ENCODE measurements around the gene SEZ6L2. TPM values are rescaled to one million over a fixed set of nuclear protein-coding genes. Genes with fewer than 3 reads are reported as not detected.

SEZ6L2 gene
- polyA plus RNA-seq, 1 donor, result 52.3 TPM

DNA sequence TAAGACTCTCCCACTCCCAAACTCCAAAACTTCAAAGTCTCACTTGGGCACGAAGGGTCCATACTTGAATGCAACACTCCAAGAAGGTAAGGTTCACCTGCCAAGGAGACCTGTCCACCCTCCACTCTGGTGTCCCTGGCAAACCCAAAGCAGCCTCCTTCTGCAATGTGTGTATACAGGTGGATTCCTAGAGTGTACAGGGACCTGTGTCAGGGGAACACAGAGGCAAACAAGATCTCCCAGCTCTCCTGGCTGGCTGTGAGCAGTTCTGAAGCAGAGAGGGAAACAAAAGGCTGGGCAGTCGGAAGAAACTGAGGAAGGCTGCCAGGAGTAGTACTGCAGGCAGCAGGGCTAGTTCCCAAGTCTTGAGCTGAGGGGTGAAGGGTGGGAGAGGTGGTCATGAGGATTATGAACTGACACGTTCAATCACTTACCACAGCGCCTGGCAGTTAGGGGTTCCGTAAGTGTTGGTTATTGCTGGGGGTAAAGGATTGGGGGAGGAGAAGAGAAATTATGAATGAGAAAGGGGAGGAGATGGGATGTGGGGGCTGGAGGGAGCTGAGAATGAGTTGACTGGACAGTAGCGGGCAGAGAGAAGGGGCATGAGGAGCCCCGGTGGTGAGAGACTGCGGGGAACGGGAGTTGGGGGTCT lies 25.9 kb upstream of the SEZ6L2 start:
- Histone ChIP-seq H3K36me3 (ENCODE audit: control insufficient read depth, insufficient read depth, low read length) (peaks cover 23% of the 10 kb centered on the region), H3K27me3 (ENCODE audit: control insufficient read depth, insufficient read depth, low read length) (no peaks in the 10 kb centered on the region), H3K4me3 (ENCODE audit: low read length) (peak overlapping the region; percentile 90), H3K27ac (ENCODE audit: low read length) (no peak overlapping the region), H3K4me1 (ENCODE audit: control insufficient read depth, insufficient read depth, low read length) (peaks cover 18% of the 10 kb centered on the region), H3K9me3 (ENCODE audit: control insufficient read depth, low read depth, low read length) (no peaks in the 10 kb centered on the region)
- peak in 1 of 2 donors; percentile 17 for DNase-seq
- WGBS (ENCODE audit: insufficient coverage, low lambda C conversion rate), result no CpG with 5 or more reads among the region's 9 CpGs

DNA sequence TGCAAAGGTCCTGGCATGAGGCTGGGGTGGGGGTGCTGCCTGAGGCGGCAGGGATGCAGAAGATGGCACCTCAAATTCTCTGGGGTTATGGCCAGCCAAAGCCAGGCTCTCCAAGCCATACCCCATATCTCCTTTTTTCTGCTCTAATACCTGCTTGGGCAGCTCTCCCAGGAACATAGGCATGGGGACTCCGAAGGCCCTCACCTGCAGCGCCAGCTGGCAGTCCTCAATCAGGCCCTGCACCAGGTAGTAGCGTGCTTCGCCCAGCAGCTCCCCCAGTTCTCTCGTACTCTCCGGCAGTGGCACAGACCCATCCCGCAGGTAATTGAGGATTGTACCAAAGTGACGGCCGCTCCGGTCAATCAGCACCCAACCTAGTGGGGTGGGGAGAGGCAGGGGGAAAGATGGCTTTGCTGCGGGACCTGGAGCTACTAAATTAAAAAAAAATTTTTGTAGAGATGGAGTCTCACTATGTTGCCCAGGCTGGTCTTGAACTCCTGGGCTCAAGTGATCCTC lies 23.7 kb upstream of the SEZ6L2 start:
- H3K36me3 ChIP-seq (ENCODE audit: control insufficient read depth, insufficient read depth, low read length), result peaks cover 33% of the 10 kb centered on the region
- WGBS (ENCODE audit: insufficient coverage, low lambda C conversion rate), result no CpG with 5 or more reads among the region's 12 CpGs

GRCh38 chr16:29922326-29922725 lies 23.0 kb upstream of the SEZ6L2 start:
- Histone ChIP-seq H3K4me1 (ENCODE audit: control insufficient read depth, insufficient read depth, low read length) (peaks cover 13% of the 10 kb centered on the region), H3K27me3 (ENCODE audit: control insufficient read depth, insufficient read depth, low read length) (no peaks in the 10 kb centered on the region), H3K9me3 (ENCODE audit: control insufficient read depth, low read depth, low read length) (no peaks in the 10 kb centered on the region), H3K36me3 (ENCODE audit: control insufficient read depth, insufficient read depth, low read length) (peaks cover 33% of the 10 kb centered on the region), H3K27ac (ENCODE audit: low read length) (no peak overlapping the region), H3K4me3 (ENCODE audit: low read length) (no peak overlapping the region)
- WGBS (ENCODE audit: insufficient coverage, low lambda C conversion rate), result no CpG with 5 or more reads among the region's 2 CpGs
- DNase-seq, result no peak

More for the DNA sequence above, 23.7 kb upstream of the SEZ6L2 start:
- Histone ChIP-seq H3K4me1 (ENCODE audit: control insufficient read depth, insufficient read depth, low read length) (peaks cover 18% of the 10 kb centered on the region), H3K27me3 (ENCODE audit: control insufficient read depth, insufficient read depth, low read length) (no peaks in the 10 kb centered on the region), H3K27ac (ENCODE audit: low read length) (no peak overlapping the region), H3K9me3 (ENCODE audit: control insufficient read depth, low read depth, low read length) (no peaks in the 10 kb centered on the region), H3K4me3 (ENCODE audit: low read length) (no peak overlapping the region)
- no peak for DNase-seq

GRCh38 chr16:29921034-29921385 lies 21.7 kb upstream of the SEZ6L2 start:
- Histone ChIP-seq H3K4me1 (ENCODE audit: control insufficient read depth, insufficient read depth, low read length) (peaks cover 5% of the 10 kb centered on the region), H3K27ac (ENCODE audit: low read length) (no peak overlapping the region), H3K4me3 (ENCODE audit: low read length) (no peak overlapping the region), H3K27me3 (ENCODE audit: control insufficient read depth, insufficient read depth, low read length) (no peaks in the 10 kb centered on the region), H3K36me3 (ENCODE audit: control insufficient read depth, insufficient read depth, low read length) (peaks cover 36% of the 10 kb centered on the region), H3K9me3 (ENCODE audit: control insufficient read depth, low read depth, low read length) (no peaks in the 10 kb centered on the region)
- 100% methylated on average over 1 of the region's 3 CpGs for WGBS (ENCODE audit: insufficient coverage, low lambda C conversion rate)
- DNase-seq, result no peak

- Histone ChIP-seq H3K4me3 (ENCODE audit: low read length) (no peak overlapping the region), H3K36me3 (ENCODE audit: control insufficient read depth, insufficient read depth, low read length) (peaks cover 36% of the 10 kb centered on the region), H3K4me1 (ENCODE audit: control insufficient read depth, insufficient read depth, low read length) (peaks cover 5% of the 10 kb centered on the region), H3K27me3 (ENCODE audit: control insufficient read depth, insufficient read depth, low read length) (no peaks in the 10 kb centered on the region), H3K27ac (ENCODE audit: low read length) (no peak overlapping the region), H3K9me3 (ENCODE audit: control insufficient read depth, low read depth, low read length) (no peaks in the 10 kb centered on the region)
- DNase-seq, result no peak
- 100% methylated on average over 3 of the region's 6 CpGs for WGBS (ENCODE audit: insufficient coverage, low lambda C conversion rate)
Observed at GRCh38 chr16:29920288-29921033, 21.1 kb upstream of the SEZ6L2 start.

DNA sequence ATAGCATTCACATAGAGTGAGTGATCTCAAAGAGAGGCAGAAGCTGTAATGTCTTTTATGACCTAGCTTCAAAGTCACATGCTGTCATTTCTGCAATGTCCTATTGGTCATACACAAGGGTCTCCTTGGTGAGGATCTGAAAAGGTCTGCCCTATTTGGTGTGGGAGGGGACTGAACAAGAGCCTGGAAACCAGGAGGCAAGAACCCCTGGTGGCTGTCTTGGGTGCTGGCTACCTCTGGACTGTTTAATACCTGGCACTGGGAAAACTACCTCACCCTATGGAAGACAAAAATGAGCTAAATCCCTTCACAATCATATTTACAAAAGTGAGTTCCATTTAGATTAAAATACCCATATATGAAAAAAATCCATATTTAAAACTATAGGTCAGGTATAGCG lies 17.6 kb upstream of the SEZ6L2 start:
- Histone ChIP-seq H3K36me3 (ENCODE audit: control insufficient read depth, insufficient read depth, low read length) (peaks cover 38% of the 10 kb centered on the region), H3K27ac (ENCODE audit: low read length) (no peak overlapping the region), H3K4me1 (ENCODE audit: control insufficient read depth, insufficient read depth, low read length) (no peaks in the 10 kb centered on the region), H3K4me3 (ENCODE audit: low read length) (no peak overlapping the region), H3K9me3 (ENCODE audit: control insufficient read depth, low read depth, low read length) (no peaks in the 10 kb centered on the region), H3K27me3 (ENCODE audit: control insufficient read depth, insufficient read depth, low read length) (no peaks in the 10 kb centered on the region)
- WGBS (ENCODE audit: insufficient coverage, low lambda C conversion rate), result no CpG with 5 or more reads among the region's 1 CpG
- no peak for DNase-seq

GRCh38 chr16:29915590-29916247 lies 16.4 kb upstream of the SEZ6L2 start:
- no peak overlapping the region for H3K4me3 ChIP-seq (ENCODE audit: low read length)
- 57% methylated on average over 4 of the region's 6 CpGs for WGBS (ENCODE audit: insufficient coverage, low lambda C conversion rate)
- peaks cover 29% of the 10 kb centered on the region for H3K36me3 ChIP-seq (ENCODE audit: control insufficient read depth, insufficient read depth, low read length)
- H3K27ac ChIP-seq (ENCODE audit: low read length), result no peak overlapping the region
- no peaks in the 10 kb centered on the region for H3K27me3 ChIP-seq (ENCODE audit: control insufficient read depth, insufficient read depth, low read length)
- H3K9me3 ChIP-seq (ENCODE audit: control insufficient read depth, low read depth, low read length), result peaks cover 2% of the 10 kb centered on the region
- peak in 1 of 2 donors; percentile 29 for DNase-seq
- H3K4me1 ChIP-seq (ENCODE audit: control insufficient read depth, insufficient read depth, low read length), result no peaks in the 10 kb centered on the region

GRCh38 chr16:29913514-29913913 lies 14.2 kb upstream of the SEZ6L2 start:
- no peak for DNase-seq
- H3K27me3 ChIP-seq (ENCODE audit: control insufficient read depth, insufficient read depth, low read length), result no peaks in the 10 kb centered on the region
- H3K9me3 ChIP-seq (ENCODE audit: control insufficient read depth, low read depth, low read length), result peaks cover 2% of the 10 kb centered on the region
- no peak overlapping the region for H3K4me3 ChIP-seq (ENCODE audit: low read length)
- H3K27ac ChIP-seq (ENCODE audit: low read length), result no peak overlapping the region
- H3K4me1 ChIP-seq (ENCODE audit: control insufficient read depth, insufficient read depth, low read length), result no peaks in the 10 kb centered on the region
- peaks cover 21% of the 10 kb centered on the region for H3K36me3 ChIP-seq (ENCODE audit: control insufficient read depth, insufficient read depth, low read length)
- no CpG with 5 or more reads among the region's 8 CpGs for WGBS (ENCODE audit: insufficient coverage, low lambda C conversion rate)

GRCh38 chr16:29912087-29912486 lies 12.7 kb upstream of the SEZ6L2 start:
- no CpG with 5 or more reads among the region's 11 CpGs for WGBS (ENCODE audit: insufficient coverage, low lambda C conversion rate)
- H3K27ac ChIP-seq (ENCODE audit: low read length), result no peak overlapping the region

DNA sequence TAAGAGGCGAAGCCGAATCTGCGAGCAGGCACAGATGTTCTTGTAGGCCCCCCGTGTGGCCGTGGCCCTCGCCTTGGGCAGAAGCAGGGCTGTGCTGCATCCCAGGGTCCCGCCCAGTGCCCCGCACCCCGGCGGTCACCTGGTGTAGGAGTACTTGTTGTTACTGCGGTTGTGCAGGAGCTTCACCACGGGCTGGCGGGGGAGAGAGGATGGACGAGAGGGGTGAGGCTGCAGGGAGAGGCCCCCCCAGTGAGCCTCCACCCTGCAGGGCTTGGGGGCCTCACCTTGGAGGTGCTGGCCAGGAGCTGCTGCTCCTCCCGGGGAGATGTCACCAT lies 12.3 kb upstream of the SEZ6L2 start:
- Histone ChIP-seq H3K27me3 (ENCODE audit: control insufficient read depth, insufficient read depth, low read length) (no peaks in the 10 kb centered on the region), H3K4me1 (ENCODE audit: control insufficient read depth, insufficient read depth, low read length) (no peaks in the 10 kb centered on the region), H3K27ac (ENCODE audit: low read length) (no peak overlapping the region), H3K36me3 (ENCODE audit: control insufficient read depth, insufficient read depth, low read length) (peaks cover 18% of the 10 kb centered on the region), H3K9me3 (ENCODE audit: control insufficient read depth, low read depth, low read length) (peaks cover 2% of the 10 kb centered on the region), H3K4me3 (ENCODE audit: low read length) (no peak overlapping the region)
- no peak for DNase-seq
- no CpG with 5 or more reads among the region's 15 CpGs for WGBS (ENCODE audit: insufficient coverage, low lambda C conversion rate)

More at GRCh38 chr16:29912087-29912486, 12.7 kb upstream of the SEZ6L2 start:
- Histone ChIP-seq H3K4me1 (ENCODE audit: control insufficient read depth, insufficient read depth, low read length) (no peaks in the 10 kb centered on the region), H3K9me3 (ENCODE audit: control insufficient read depth, low read depth, low read length) (peaks cover 2% of the 10 kb centered on the region), H3K27me3 (ENCODE audit: control insufficient read depth, insufficient read depth, low read length) (no peaks in the 10 kb centered on the region), H3K4me3 (ENCODE audit: low read length) (no peak overlapping the region), H3K36me3 (ENCODE audit: control insufficient read depth, insufficient read depth, low read length) (peaks cover 19% of the 10 kb centered on the region)
- DNase-seq, result no peak

All from large intestine (tissue), 3 donors.